ENCODE results near the gene ADCY5.

The ADCY5 gene

DNA sequence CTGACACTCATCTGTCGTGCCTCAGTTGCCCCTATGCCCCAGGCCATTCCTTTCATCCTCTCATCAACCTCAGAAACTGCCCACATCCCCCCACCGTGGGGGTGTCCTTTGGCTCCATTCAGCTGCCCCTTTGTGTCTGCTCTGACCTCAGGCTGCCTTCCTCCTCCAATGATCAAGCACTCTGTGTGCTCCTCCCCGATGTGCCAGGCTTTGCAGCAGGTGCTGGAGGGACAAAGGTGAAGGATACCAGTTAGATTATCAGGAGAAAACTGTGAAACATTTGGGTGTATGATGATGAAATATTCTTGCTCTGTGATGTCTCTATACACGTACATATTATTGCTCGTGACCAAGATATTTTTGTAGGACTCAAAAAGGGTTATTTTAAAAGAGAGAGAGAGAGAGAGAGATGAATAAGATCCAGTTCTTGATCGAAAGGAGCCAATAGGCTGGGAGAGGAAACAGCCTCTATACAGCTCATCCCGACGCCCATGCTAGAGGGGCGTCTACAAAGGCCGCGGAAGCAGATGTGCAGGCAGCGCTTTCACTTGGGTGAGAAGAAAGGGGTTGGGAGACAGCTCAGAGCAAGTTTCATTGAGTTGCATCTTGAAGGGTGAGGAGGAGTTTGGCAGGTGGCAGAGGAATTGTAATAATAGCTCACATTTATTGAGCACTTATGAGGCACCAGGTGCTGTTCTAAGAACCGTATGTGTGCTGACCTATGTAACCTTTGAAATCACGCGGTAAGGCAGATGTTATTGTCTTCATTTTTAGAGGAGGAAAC, 28.3 kb upstream of the ADCY5 start:
- TF ChIP-seq, protein P1, sequence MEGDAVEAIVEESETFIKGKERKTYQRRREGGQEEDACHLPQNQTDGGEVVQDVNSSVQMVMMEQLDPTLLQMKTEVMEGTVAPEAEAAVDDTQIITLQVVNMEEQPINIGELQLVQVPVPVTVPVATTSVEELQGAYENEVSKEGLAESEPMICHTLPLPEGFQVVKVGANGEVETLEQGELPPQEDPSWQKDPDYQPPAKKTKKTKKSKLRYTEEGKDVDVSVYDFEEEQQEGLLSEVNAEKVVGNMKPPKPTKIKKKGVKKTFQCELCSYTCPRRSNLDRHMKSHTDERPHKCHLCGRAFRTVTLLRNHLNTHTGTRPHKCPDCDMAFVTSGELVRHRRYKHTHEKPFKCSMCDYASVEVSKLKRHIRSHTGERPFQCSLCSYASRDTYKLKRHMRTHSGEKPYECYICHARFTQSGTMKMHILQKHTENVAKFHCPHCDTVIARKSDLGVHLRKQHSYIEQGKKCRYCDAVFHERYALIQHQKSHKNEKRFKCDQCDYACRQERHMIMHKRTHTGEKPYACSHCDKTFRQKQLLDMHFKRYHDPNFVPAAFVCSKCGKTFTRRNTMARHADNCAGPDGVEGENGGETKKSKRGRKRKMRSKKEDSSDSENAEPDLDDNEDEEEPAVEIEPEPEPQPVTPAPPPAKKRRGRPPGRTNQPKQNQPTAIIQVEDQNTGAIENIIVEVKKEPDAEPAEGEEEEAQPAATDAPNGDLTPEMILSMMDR (IDR thresholded peaks at IDR 0.05; ENCODE audit: low read length, missing control alignments): no peak
- no peak for DNase-seq (ENCODE audit: low read depth)
- no peak overlapping the region for H3K4me3 ChIP-seq (replicated peaks; ENCODE audit: low read depth, low read length)

DNA sequence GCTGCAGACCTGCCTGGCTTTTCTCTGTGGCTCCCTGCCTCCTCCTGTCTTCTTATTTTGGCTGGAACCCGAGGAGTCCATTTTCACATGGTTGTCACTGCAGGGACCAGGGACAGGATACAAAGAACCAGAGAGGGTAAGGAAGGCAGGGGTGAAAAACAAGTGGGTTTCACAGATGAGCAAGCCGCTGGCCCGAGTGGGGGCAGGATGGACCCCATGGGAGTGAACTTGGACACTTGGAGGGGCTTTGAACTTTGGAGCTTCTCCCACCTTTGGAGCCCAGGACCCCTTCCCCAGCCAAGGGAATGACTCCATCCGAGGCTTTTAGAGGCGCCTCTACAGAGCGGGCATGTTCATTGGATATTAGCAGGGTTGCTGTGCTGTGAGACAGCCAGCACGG, 26.9 kb upstream of the ADCY5 start:
- no peak for DNase-seq (ENCODE audit: low read depth)
- H3K4me3 ChIP-seq (replicated peaks; ENCODE audit: low read depth, low read length): no peak overlapping the region
- TF ChIP-seq, protein P1 (IDR thresholded peaks at IDR 0.05; ENCODE audit: low read length, missing control alignments): no peak

DNA sequence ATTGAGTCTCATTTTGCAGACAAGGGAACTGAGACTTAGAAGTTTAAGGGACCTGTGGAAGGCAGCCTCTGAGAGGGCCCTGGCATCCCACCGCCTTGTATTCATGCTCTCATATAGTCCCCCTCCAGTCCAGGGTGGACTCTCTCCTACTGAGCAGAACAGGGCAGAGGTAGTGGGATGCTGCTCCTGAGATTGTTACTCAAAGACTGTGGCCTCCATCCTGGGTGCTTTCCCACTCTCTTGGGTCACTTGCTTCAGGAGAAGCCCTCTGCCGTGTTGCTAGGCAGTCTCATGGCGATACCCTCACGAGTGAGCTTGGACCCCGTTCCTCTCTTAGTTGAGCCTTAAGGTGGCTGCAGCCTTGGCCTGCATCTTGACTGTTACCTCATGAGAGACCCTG, 22.2 kb upstream of the ADCY5 start:
- no peak for DNase-seq (ENCODE audit: low read depth)
- TF ChIP-seq, protein P1 (IDR thresholded peaks at IDR 0.05; ENCODE audit: low read length, missing control alignments): no peak
- H3K4me3 ChIP-seq (replicated peaks; ENCODE audit: low read depth, low read length): no peak overlapping the region

DNA sequence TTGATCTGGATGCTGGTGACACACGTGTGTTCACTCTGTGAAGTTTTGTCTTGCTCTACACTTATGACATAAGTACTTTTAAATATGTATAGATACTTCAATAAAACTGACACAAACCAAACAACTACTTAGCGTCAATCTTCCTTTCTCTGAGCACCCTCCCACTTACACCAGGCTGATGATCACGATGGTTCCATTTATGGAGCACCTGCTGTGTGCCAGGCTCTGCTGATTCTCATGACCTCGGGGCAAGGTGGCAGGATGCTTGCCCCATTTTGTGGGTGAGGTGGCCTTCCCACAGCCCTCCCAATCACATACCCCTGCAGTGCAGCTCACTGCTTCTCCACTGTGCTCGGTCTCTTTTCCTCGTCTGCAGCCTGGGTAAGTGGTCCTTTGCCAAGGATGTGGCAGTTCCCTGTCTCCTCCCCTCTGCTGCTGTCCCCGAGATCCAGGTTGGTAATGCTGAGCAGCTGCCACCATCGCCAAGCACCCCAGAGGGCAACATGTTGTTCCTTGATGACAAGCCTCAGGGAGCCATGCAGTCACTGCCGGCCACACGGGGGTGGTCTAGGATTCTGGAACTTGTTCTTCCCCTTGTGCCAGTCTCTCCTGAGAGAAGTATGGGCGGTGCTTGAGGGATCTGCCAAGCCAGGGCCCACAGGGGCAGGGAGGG, 20.6 kb upstream of the ADCY5 start:
- TF ChIP-seq, protein P1 (IDR thresholded peaks at IDR 0.05; ENCODE audit: low read length, missing control alignments): no peak
- H3K4me3 ChIP-seq (replicated peaks; ENCODE audit: low read depth, low read length): no peak overlapping the region
- DNase-seq (ENCODE audit: low read depth): no peak

DNA sequence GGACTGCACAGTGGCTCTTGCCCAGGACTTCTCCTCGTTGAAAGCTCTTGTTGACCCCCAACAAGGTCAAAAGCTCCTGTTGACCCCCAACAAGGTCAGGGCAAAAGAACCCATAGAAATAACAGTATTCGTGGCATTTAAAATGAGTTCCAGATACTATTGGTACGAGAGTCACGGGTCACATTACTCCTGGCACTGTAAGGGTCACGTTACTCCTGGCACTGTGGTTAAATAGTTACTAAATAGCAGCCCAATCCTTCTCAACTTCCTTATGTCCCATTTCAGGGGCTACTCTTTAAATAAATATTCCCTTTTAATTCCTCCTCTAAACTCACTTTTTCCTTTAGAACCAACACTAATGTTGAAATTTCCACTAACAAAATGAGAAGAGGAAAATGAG, 18.2 kb upstream of the ADCY5 start:
- H3K4me3 ChIP-seq (replicated peaks; ENCODE audit: low read depth, low read length): no peak overlapping the region
- TF ChIP-seq, protein P1 (IDR thresholded peaks at IDR 0.05; ENCODE audit: low read length, missing control alignments): no peak
- DNase-seq (ENCODE audit: low read depth): no peak

DNA sequence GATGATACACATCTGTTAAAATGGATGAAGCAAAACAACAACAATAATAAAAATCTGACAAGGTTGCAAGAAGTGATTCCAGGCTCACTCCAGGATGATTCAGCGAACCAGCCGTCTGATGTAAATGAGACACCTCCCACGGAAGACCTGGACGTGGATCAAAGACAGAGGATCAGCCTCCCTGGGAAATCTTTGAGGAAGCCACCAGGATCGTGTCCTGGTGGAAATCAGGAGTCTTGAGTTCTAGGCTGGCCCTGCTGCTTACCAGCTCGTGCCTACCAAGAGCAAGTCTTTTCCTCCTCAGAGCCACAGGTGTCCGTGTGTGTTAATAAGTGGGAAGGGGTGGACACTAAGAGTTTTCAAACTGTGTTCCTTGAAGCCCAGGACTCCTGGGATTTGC, 15.3 kb upstream of the ADCY5 start:
- TF ChIP-seq, protein P1 (IDR thresholded peaks at IDR 0.05; ENCODE audit: low read length, missing control alignments): no peak
- no peak for DNase-seq (ENCODE audit: low read depth)
- H3K4me3 ChIP-seq (replicated peaks; ENCODE audit: low read depth, low read length): no peak overlapping the region

Data from fibroblast of pulmonary artery (primary cell).